ENCODE data around the gene FARP2. TPM values are rescaled to one million over a fixed set of nuclear protein-coding genes. Genes with fewer than 3 reads are reported as not detected.

FARP2 gene
- total RNA-seq, 4 donors from 2014 or later, result 70.0 to 185 (median 95.5) TPM

- Histone ChIP-seq H3K36me3 (peaks cover 83% of the 10 kb centered on the region), H3K4me3 (no peak overlapping the region), H3K9me3 (no peaks in the 10 kb centered on the region), H3K27ac (no peak overlapping the region), H3K4me1 (peaks cover 6% of the 10 kb centered on the region), H3K27me3 (no peaks in the 10 kb centered on the region)
- 89% methylated on average over 10 of the region's 16 CpGs for WGBS
- no peak for DNase-seq (ENCODE audit: low spot score in 2 of 2)
- TF ChIP-seq POLR2A (IDR thresholded peaks at IDR 0.05), result no peak
- TF ChIP-seq POLR2AphosphoS5 (IDR thresholded peaks at IDR 0.05), result no peak
- no peak for TF ChIP-seq EP300 (IDR thresholded peaks at IDR 0.05)
- TF ChIP-seq CTCF (IDR thresholded peaks at IDR 0.05), result no peak
Measured at GRCh38 chr2:241494311-241494908, 138.3 kb downstream of the FARP2 start.

GRCh38 chr2:241495172-241496002, 139.3 kb downstream of the FARP2 start:
- H3K9me3 ChIP-seq, result no peaks in the 10 kb centered on the region
- no peak overlapping the region for H3K27ac ChIP-seq
- TF ChIP-seq EP300 (IDR thresholded peaks at IDR 0.05) (no peak), POLR2A (IDR thresholded peaks at IDR 0.05) (no peak), CTCF (IDR thresholded peaks at IDR 0.05) (no peak), POLR2AphosphoS5 (IDR thresholded peaks at IDR 0.05) (no peak)
- WGBS, result 92% methylated on average over 4 of the region's 34 CpGs
- DNase-seq (ENCODE audit: low spot score in 2 of 2), result no peak
- peaks cover 2% of the 10 kb centered on the region for H3K4me1 ChIP-seq
- no peak overlapping the region for H3K4me3 ChIP-seq
- peaks cover 85% of the 10 kb centered on the region for H3K36me3 ChIP-seq
- H3K27me3 ChIP-seq, result no peaks in the 10 kb centered on the region

GRCh38 chr2:241496003-241496707, 140.1 kb downstream of the FARP2 start:
- H3K9me3 ChIP-seq, result no peaks in the 10 kb centered on the region
- no peak overlapping the region for H3K27ac ChIP-seq
- peaks cover 91% of the 10 kb centered on the region for H3K36me3 ChIP-seq
- no peak for DNase-seq (ENCODE audit: low spot score in 2 of 2)
- H3K27me3 ChIP-seq, result no peaks in the 10 kb centered on the region
- WGBS, result 87% methylated on average over 12 of the region's 28 CpGs
- H3K4me1 ChIP-seq, result no peaks in the 10 kb centered on the region
- H3K4me3 ChIP-seq, result no peak overlapping the region
- TF ChIP-seq POLR2AphosphoS5 (IDR thresholded peaks at IDR 0.05) (no peak), POLR2A (IDR thresholded peaks at IDR 0.05) (no peak), CTCF (IDR thresholded peaks at IDR 0.05) (no peak), EP300 (IDR thresholded peaks at IDR 0.05) (no peak)

GRCh38 chr2:241496904-241497877, 141.1 kb downstream of the FARP2 start:
- Histone ChIP-seq H3K36me3 (peaks cover 92% of the 10 kb centered on the region), H3K4me3 (no peak overlapping the region), H3K27ac (no peak overlapping the region), H3K4me1 (no peaks in the 10 kb centered on the region), H3K27me3 (no peaks in the 10 kb centered on the region), H3K9me3 (no peaks in the 10 kb centered on the region)
- WGBS, result 73% methylated on average over 12 of the region's 29 CpGs
- DNase-seq (ENCODE audit: low spot score in 2 of 2), result no peak
- TF ChIP-seq POLR2A (IDR thresholded peaks at IDR 0.05) (no peak), CTCF (IDR thresholded peaks at IDR 0.05) (no peak), POLR2AphosphoS5 (IDR thresholded peaks at IDR 0.05) (no peak), EP300 (IDR thresholded peaks at IDR 0.05) (no peak)
